ENCODE results near the gene NPC1. TPM values are rescaled to one million over a fixed set of nuclear protein-coding genes. Genes with fewer than 3 reads are reported as not detected.

NPC1 gene
- 15.9 and 21.6 TPM in 2 replicates for total RNA-seq

GRCh38 chr18:23586249-23587196, at the start of gene NPC1:
NPC1 (minus strand) TSS chr18:23586506; CDS start chr18:23586343, 163 bp downstream.

GRCh38 chr18:23503038-23503962, 83.0 kb downstream of the NPC1 start, which contains the start of gene RMC1:
RMC1 (plus strand) TSS chr18:23503511; CDS start chr18:23503619, 108 bp downstream.

Other genes with a start within 250 kb of the NPC1 start
- gene RIOK3, start 133.2 kb downstream of the NPC1 start, total RNA-seq = 31.6 and 49.4 TPM in 2 replicates
- gene RMC1, start 83.0 kb downstream of the NPC1 start, total RNA-seq = 7.2 and 13.1 TPM in 2 replicates
- gene ANKRD29, start 76.4 kb upstream of the NPC1 start, total RNA-seq = 0.50 and 1.4 TPM in 2 replicates
- 1.4 and 2.1 TPM in 2 replicates for gene LAMA3, start 102.9 kb upstream of the NPC1 start, total RNA-seq